Measurements from ENCODE around the gene IL7R. TPM values are rescaled to one million over a fixed set of nuclear protein-coding genes. Genes with fewer than 3 reads are reported as not detected.
A peak's percentile ranks its signal among the peaks of the same experiment; 100 is the strongest.

Gene IL7R
- total and polyA plus RNA-seq, 2 of the 4 experiments (the other 2 are of a cell fraction), result 40.7 to 71.7 TPM

GRCh38 chr5:35855187-35855586, 1.5 kb upstream of the IL7R start:
- TF ChIP-seq BHLHE40 (IDR thresholded peaks at IDR 0.05; ENCODE audit: low read depth, low read length) (no peak), CHD1 (IDR thresholded peaks at IDR 0.05; ENCODE audit: low read depth, low read length) (no peak), CTCF (conservative IDR thresholded peaks at IDR 0.05; ENCODE audit: low read depth, low read length) (no peak), MAZ (IDR thresholded peaks at IDR 0.05; ENCODE audit: borderline replicate concordance, low read depth, low read length) (no peak), MAFK (IDR thresholded peaks at IDR 0.05; ENCODE audit: low read depth, low read length) (no peak), USF2 (IDR thresholded peaks at IDR 0.05; ENCODE audit: low read depth, low read length) (no peak), SMC3 (IDR thresholded peaks at IDR 0.05; ENCODE audit: low read depth, low read length) (no peak)
- Histone ChIP-seq H3K9me1 (ENCODE audit: insufficient read depth, low read length) (peaks cover 3% of the 10 kb centered on the region; the same call in 1 of the 2 replicates), H2BK5ac (ENCODE audit: low read depth, low read length, poor library complexity, severe bottlenecking) (no peak overlapping the region), H4K20me1 (ENCODE audit: insufficient read depth, low read length) (no peaks in the 10 kb centered on the region), H4K8ac (ENCODE audit: low read depth in 2 of 2, low read length in 2 of 2) (no peak overlapping the region), H2BK15ac (ENCODE audit: low read depth, low read length) (no peak overlapping the region; the same call in 2 of the 3 replicates), H2AFZ (replicated peaks; ENCODE audit: low read length, poor library complexity) (no peak overlapping the region), H3K18ac (ENCODE audit: low read depth, low read length) (no peak overlapping the region), H3K36me3 (ENCODE audit: control insufficient read depth, insufficient read depth, low read length) (no peaks in the 10 kb centered on the region), H3K56ac (ENCODE audit: extremely low read depth, insufficient read depth, low read length) (no peak overlapping the region), H2BK120ac (ENCODE audit: low read depth, low read length) (0 out of 2 replicates have a peak overlapping the region, but pooled peaks have one; percentile 17), H3K23ac (ENCODE audit: low read depth, low read length) (no peak overlapping the region), H3K27ac (ENCODE audit: insufficient read depth, low read length) (no peak overlapping the region), H3K9me3 (ENCODE audit: control insufficient read depth, insufficient read depth, low read length) (no peaks in the 10 kb centered on the region), H3K4me1 (ENCODE audit: control insufficient read depth, insufficient read depth, low read length) (peaks cover 7% of the 10 kb centered on the region), H3K4ac (ENCODE audit: low read depth, low read length) (no peak overlapping the region), H3K9ac (ENCODE audit: low read depth, low read length) (no peak overlapping the region), H3K14ac (replicated peaks; ENCODE audit: low read depth, low read length) (no peak overlapping the region), H3K79me1 (ENCODE audit: low read depth in 1 of 2, low read length in 2 of 2) (peaks cover 0 to 12% of the 10 kb centered on the region in 2 experiments; a peak in 3 of 4 replicates), H2AK9ac (replicated peaks; ENCODE audit: low read depth, low read length, poor library complexity) (no peak overlapping the region), H3K4me2 (ENCODE audit: low read depth, low read length) (no peak overlapping the region), H2AK5ac (ENCODE audit: low read depth, low read length) (no peak overlapping the region), H3K4me3 (ENCODE audit: insufficient read depth, low read depth, low read length) (no peak overlapping the region), H3K27me3 (ENCODE audit: control insufficient read depth, insufficient read depth, low read length) (no peaks in the 10 kb centered on the region), H2BK20ac (ENCODE audit: low read depth, low read length) (no peak overlapping the region), H4K5ac (ENCODE audit: low read depth, low read length) (no peak overlapping the region), H4K91ac (ENCODE audit: insufficient read depth, low read depth, low read length) (no peak overlapping the region)
- ChIA-PET POLR2A (ENCODE audit: unreplicated experiment) (no interaction called here), CTCF (no interaction called here)
- no peak for ATAC-seq (ENCODE audit: low read depth)
- dilution Hi-C loops (cut with HindIII; ENCODE audit: low sequenced_read_pairs, unreplicated experiment) (no loop called here), in situ Hi-C loops (cut with MboI; ENCODE audit: low sequenced_read_pairs) (no loop called here), intact Hi-C loops (cut with micrococcal nuclease) (loop anchor here (5.0 kb wide), 1 partner anchor 203 kb away; no protein-coding TSS in a partner anchor)
- WGBS, 2 experiments (ENCODE audit: extremely low coverage in 2 of 2, insufficient read length in 1 of 2), result no CpG with 5 or more reads among the region's 1 CpG
- no TSS peak for BruUV-seq (replicated peaks)
- no peak for DNase-seq
